Breast epithelium (tissue), 4 donors: Measurements from ENCODE around the gene SRRM2. TPM values are rescaled to one million over a fixed set of nuclear protein-coding genes. Genes with fewer than 3 reads are reported as not detected.

Source experiments
- DNase-seq, 2 donors: peaks; one replicate each; pipeline ENCODE4 v3.0.0-alpha.2; 2019; ENCODE audit warnings: low spot score in 2 of 2
- H3K27ac ChIP-seq, 2 donors: fragments of 200-600 bp; sonication (generic) in 1 of 2; one replicate each; pipeline ENCODE4 v1.5.1; 2016 to 2019; ENCODE audit warnings: mild to moderate bottlenecking in 1 of 2
- H3K27me3 ChIP-seq, 2 donors: fragments of 200-600 bp; sonication (generic) in 1 of 2; one replicate each; pipeline versions ENCODE4 v1.5.1 to v1.6.0; 2017 to 2019; ENCODE audit warnings: control low read depth in 1 of 2, mild to moderate bottlenecking in 1 of 2
- H3K36me3 ChIP-seq: fragments of 200-600 bp; one replicate; pipeline ENCODE4 v1.5.1; 2019
- H3K4me1 ChIP-seq, 2 donors: fragments of 200-600 bp; sonication (generic); one replicate each; pipeline ENCODE4 v1.5.1; 2016 to 2019; ENCODE audit warnings: control low read depth in 1 of 2
- H3K4me3 ChIP-seq, 3 donors: fragments of 200-600 bp; sonication (generic); 1 replicate in 2 of 3; 2 replicates in 1 of 3; pipeline ENCODE4 v1.5.1; 2016 to 2019; ENCODE audit warnings: mild to moderate bottlenecking in 3 of 3, moderate library complexity in 2 of 3
- H3K9me3 ChIP-seq, 2 donors: fragments of 200-600 bp; sonication (generic) in 1 of 2; one replicate each; pipeline ENCODE4 v1.5.1; 2016 to 2019; ENCODE audit warnings: control low read depth in 1 of 2
- POLR2A ChIP-seq: fragments of 450-650 bp; IDR thresholded peaks from one replicate; pipeline ENCODE4 v1.6.1; 2016; ENCODE audit warnings: antibody characterized with exemption, mild to moderate bottlenecking, moderate library complexity
- POLR2AphosphoS5 ChIP-seq, 3 donors: sonication (generic); formaldehyde crosslinking; IDR thresholded peaks; one replicate each; pipeline ENCODE4 v1.6.1; 2017; ENCODE audit warnings: antibody characterized with exemption in 3 of 3
- intact Hi-C: fragments of 100-400 bp; cut with DNase I; formaldehyde crosslinking; loops from one replicate; pipeline ENCODE4 v1.15.1; 2023; ENCODE audit warnings: low total_unique reads
- total RNA-seq, 3 donors: library from RNA; depleted of rRNA; stranded (reverse); fragments of >200 nt; gene quantifications; one replicate each; pipeline ENCODE4 v1.1.0, GENCODE V29; 2016
- TF ChIP-seq, protein P1 (sequence below), 3 donors: fragments of 450-650 bp; IDR thresholded peaks; one replicate each; pipeline ENCODE4 v1.5.1; 2016 to 2017; ENCODE audit warnings: antibody characterized with exemption in 3 of 3, mild to moderate bottlenecking in 3 of 3, moderate library complexity in 3 of 3

Gene SRRM2
- total RNA-seq, 3 donors from 2014 or later: 229 to 416 (median 388) TPM

DNA sequence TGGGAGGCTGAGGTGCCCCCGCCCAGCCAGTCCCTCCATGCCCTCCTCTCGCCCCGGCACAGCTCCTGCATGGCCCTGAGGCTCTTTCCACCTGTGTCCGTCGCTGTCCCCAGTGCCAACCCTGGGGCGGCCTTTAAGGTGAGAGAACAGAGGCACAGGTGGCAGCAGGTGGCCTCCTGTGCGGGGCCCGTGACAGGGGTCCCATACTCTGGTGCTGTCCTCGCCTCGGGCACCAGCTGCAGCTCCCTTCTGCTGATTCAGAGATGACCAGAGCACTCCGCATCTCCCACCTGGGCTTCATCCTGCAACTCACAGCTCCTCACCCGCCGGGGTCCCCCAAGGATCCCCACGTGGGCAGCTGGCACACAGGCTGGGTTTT, 40.4 kb upstream of the SRRM2 start:
- Histone ChIP-seq H3K27me3 (no peaks in the 10 kb centered on the region), H3K9me3 (no peaks in the 10 kb centered on the region), H3K4me1 (peaks cover 0 to 10% of the 10 kb centered on the region in 2 donors), H3K36me3 (peaks cover 8% of the 10 kb centered on the region), H3K27ac (no peak overlapping the region), H3K4me3 (no peak overlapping the region)
- no peak for TF ChIP-seq POLR2AphosphoS5 (IDR thresholded peaks at IDR 0.05)
- TF ChIP-seq, protein P1, sequence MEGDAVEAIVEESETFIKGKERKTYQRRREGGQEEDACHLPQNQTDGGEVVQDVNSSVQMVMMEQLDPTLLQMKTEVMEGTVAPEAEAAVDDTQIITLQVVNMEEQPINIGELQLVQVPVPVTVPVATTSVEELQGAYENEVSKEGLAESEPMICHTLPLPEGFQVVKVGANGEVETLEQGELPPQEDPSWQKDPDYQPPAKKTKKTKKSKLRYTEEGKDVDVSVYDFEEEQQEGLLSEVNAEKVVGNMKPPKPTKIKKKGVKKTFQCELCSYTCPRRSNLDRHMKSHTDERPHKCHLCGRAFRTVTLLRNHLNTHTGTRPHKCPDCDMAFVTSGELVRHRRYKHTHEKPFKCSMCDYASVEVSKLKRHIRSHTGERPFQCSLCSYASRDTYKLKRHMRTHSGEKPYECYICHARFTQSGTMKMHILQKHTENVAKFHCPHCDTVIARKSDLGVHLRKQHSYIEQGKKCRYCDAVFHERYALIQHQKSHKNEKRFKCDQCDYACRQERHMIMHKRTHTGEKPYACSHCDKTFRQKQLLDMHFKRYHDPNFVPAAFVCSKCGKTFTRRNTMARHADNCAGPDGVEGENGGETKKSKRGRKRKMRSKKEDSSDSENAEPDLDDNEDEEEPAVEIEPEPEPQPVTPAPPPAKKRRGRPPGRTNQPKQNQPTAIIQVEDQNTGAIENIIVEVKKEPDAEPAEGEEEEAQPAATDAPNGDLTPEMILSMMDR (IDR thresholded peaks at IDR 0.05): no peak
- no peak for DNase-seq
- intact Hi-C loops: no loop called here

DNA sequence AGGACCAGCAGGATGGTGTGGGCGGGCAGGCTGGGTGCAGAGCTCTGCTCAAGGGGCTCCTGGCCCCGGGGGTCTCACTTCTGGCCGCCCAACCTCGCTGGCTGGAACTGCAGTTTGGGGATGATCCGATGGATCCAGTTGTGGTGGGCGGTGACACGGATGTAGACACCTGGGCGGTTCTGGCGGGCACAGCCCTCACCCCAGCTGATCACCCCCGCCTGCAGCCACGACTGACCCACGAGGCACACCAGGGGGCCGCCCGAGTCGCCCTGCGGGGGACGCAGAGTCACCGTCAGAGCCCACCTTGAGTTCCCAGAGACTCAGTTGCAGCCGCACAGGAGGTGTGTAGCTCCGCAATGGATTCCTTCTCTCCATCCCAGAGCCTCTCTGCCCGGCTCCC, 39.9 kb upstream of the SRRM2 start:
- no peak for DNase-seq
- H3K4me3 ChIP-seq: no peak overlapping the region
- H3K27me3 ChIP-seq: no peaks in the 10 kb centered on the region
- intact Hi-C loops: no loop called here
- no peaks in the 10 kb centered on the region for H3K9me3 ChIP-seq
- TF ChIP-seq POLR2A: no peak
- no peak overlapping the region for H3K27ac ChIP-seq
- H3K4me1 ChIP-seq: peaks cover 0 to 10% of the 10 kb centered on the region in 2 donors
- H3K36me3 ChIP-seq: peaks cover 7% of the 10 kb centered on the region

DNA sequence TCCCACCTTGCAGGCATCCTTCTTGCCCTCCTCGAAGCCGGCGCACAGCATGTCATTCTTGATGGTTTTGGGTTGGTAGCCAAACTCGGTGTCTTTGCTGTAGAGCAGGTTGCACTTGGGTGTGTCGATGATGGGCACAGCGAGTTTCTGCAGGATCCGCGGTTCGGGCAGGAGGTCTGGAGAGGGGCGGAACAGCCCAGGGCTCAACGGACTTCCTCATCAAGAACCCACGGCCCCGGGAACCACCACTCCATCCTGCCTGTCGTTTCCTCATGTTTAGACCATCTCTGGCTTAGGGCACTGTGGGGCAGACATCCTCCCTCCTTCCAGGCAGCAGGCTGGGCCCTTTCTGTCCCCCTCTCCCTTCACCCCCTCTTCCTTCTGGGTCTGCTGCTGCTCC, 38.9 kb upstream of the SRRM2 start:
- intact Hi-C loops: no loop called here
- Histone ChIP-seq H3K27ac (no peak overlapping the region), H3K36me3 (no peaks in the 10 kb centered on the region), H3K27me3 (no peaks in the 10 kb centered on the region), H3K4me1 (peaks cover 0 to 10% of the 10 kb centered on the region in 2 donors), H3K9me3 (no peaks in the 10 kb centered on the region), H3K4me3 (no peak overlapping the region)
- DNase-seq: no peak
- TF ChIP-seq, protein P1 (IDR thresholded peaks at IDR 0.05): no peak
- TF ChIP-seq POLR2A (no peak), POLR2AphosphoS5 (IDR thresholded peaks at IDR 0.05) (no peak)

DNA sequence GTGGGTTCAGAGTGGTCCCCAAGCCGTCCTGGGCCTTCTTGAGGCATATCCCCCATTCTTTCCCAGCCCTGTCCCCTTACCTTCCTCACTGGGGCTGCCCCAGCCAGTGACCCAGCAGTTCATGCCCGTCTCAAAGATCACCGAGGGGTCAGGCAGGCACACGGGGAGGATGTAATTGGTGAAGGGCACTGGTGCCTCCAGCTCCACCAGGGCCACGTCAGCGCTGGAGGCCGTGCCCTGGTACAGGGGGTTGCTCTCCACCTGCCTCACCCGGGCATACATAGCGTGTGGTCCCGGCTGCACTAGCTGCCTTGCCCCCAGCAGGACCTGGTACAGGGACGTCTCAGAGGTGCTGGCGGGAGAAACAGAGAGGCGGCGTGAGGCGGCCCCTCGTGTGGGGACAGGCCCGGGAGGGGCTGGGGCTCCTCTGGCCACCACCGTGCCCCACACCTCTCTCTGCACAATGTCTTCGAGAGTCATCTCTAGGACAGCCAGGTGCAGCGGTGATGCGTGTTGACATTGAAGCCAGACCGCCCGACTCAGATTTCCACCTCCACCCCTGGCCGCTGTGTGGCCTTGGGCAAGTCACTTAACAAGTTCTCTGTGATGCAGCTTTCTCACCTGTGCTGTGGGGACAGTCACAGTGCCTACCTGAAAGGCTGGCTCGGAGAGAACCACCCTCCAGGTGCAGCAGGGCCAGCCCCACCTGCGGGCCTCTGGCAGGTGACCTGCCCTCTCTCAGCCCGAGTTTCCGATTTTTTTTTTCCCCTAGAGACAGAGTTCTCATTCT, 38.3 kb upstream of the SRRM2 start:
- Histone ChIP-seq H3K4me1 (peaks cover 0 to 10% of the 10 kb centered on the region in 2 donors), H3K4me3 (no peak overlapping the region), H3K9me3 (no peaks in the 10 kb centered on the region), H3K36me3 (no peaks in the 10 kb centered on the region), H3K27me3 (no peaks in the 10 kb centered on the region), H3K27ac (no peak overlapping the region)
- intact Hi-C loops: no loop called here
- DNase-seq: no peak
- TF ChIP-seq POLR2A: no peak
- TF ChIP-seq, protein P1 (IDR thresholded peaks at IDR 0.05): no peak
- no peak for TF ChIP-seq POLR2AphosphoS5 (IDR thresholded peaks at IDR 0.05)

DNA sequence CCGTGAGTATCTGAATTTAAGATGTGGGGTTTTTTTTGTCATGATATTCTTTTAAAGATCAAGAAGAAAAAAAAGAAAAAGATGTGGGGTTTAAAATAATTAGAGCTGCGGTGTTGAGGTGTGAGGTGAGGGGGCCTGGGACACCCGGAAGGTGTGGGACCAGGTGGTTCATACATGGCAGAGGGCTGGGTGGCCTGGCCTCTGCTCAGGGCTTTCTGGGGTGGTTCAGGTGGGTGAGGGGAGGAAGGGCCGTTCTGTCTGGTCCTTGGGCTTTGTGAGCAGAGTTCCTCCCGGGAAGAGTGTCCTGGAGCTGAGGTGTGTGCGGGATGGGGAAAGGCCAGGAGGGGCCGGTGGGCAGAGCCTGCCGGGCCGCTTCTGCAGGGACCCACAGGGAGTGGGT, 37.4 kb upstream of the SRRM2 start:
- TF ChIP-seq POLR2AphosphoS5 (IDR thresholded peaks at IDR 0.05) (no peak), POLR2A (no peak)
- TF ChIP-seq, protein P1 (IDR thresholded peaks at IDR 0.05): no peak
- Histone ChIP-seq H3K4me1 (peaks cover 6 to 17% of the 10 kb centered on the region in 2 donors), H3K27ac (no peak overlapping the region), H3K36me3 (no peaks in the 10 kb centered on the region), H3K4me3 (peak overlapping the region in 1 of 3 donors; percentile 38), H3K9me3 (no peaks in the 10 kb centered on the region), H3K27me3 (no peaks in the 10 kb centered on the region)
- no peak for DNase-seq
- intact Hi-C loops: no loop called here
